H7 (cell line): ENCODE results near the gene PERP. TPM values are rescaled to one million over a fixed set of nuclear protein-coding genes. Genes with fewer than 3 reads are reported as not detected.
"Not testable (repeated sequence)": the region's sequence is repeated elsewhere in the genome, so short reads cannot be mapped to it uniquely, and the experiment has no call there.

Experiments
- DNase-seq: peaks from one replicate; pipeline ENCODE4 v3.0.0; 2012
- H3K27me3 ChIP-seq: 2 replicates; pipeline ENCODE4 v1.6.0; 2011; ENCODE audit warnings: mild to moderate bottlenecking, low read length; ENCODE audit not compliant: control insufficient read depth, insufficient read depth
- H3K36me3 ChIP-seq: replicated peaks from 2 replicates; pipeline ENCODE4 v1.5.1; 2011; ENCODE audit warnings: low read length; ENCODE audit not compliant: control insufficient read depth, insufficient read depth
- H3K4me3 ChIP-seq: 2 replicates; pipeline ENCODE4 v1.5.1; 2011; ENCODE audit warnings: low read depth, mild to moderate bottlenecking, control low read depth, low read length, moderate library complexity; ENCODE audit not compliant: insufficient read depth
- total RNA-seq: library from RNA; depleted of rRNA; stranded (reverse); fragments of >200 nt; shearing (Covaris generic); gene quantifications from 2 replicates; pipeline ENCODE4 v1.2.3, GENCODE V29; 2014

Gene PERP
- total RNA-seq, 1 experiment from 2014 or later, result 28.5 TPM

DNA sequence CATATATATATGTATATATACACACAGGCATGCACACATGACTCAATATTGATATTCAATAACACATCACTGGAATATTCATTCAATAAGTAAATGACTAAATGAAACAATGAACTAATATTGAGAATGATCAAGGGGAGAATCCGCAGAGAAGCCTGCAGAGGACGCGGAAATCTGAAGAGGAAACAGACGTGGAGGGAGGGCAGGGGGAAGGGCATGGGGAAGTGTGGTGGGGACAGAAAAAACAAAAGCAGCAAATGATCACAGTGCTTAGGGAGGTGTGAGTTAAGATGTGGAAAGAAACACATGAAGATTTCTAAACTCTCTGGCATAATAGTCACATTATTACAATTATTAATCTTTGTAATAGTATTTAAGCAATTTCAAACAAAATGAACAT, 14.5 kb downstream of the PERP start:
- DNase-seq, result no peak
- no peaks in the 10 kb centered on the region; the same call in 1 of the 2 replicates for H3K27me3 ChIP-seq
- no peaks in the 10 kb centered on the region for H3K36me3 ChIP-seq
- H3K4me3 ChIP-seq, result no peak overlapping the region

DNA sequence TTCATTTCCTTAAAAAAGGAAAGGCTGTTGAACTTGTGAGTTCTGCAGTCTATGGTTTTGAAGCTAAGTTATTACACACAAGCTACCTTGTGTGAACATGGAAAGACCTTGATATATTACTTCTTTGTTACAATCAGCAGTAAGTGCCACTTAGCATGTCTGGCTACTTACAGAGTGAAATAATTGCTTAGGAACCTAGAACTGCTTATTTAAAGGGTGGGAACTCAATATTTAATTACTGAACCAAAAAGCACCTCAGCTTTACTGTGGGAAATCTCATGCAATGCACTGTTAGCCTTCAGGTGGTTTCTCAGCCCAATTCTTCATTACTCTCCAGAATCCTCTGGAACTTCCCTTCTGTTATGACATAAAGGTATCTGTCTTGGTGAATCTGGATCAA, 17.9 kb downstream of the PERP start:
- peaks cover 2% of the 10 kb centered on the region; the same call in 1 of the 2 replicates for H3K27me3 ChIP-seq
- H3K4me3 ChIP-seq, result no peak overlapping the region
- DNase-seq, result no peak
- H3K36me3 ChIP-seq, result no peaks in the 10 kb centered on the region

DNA sequence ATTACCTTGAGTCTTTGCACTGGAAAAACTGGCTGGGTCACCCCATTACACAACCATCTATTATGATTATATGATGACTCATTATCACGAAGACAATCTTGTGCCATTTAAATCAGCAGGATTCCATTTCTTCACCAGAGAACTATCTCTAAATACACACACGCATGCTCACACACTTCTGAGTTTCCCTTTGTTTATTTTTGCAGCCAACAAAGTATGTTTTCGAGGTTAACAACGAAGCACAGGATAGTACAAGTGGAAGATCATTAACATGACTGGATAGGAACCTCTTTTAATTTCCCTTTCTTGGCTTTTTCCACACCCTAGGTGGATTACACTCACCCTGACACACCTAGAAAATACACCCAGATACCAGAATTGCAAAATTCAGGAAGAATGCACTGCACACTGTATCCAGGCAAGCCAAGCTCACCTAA, 18.9 kb downstream of the PERP start:
- H3K36me3 ChIP-seq, result no peaks in the 10 kb centered on the region
- H3K4me3 ChIP-seq, result no peak overlapping the region
- no peak for DNase-seq
- peaks cover 2% of the 10 kb centered on the region; the same call in 1 of the 2 replicates for H3K27me3 ChIP-seq

DNA sequence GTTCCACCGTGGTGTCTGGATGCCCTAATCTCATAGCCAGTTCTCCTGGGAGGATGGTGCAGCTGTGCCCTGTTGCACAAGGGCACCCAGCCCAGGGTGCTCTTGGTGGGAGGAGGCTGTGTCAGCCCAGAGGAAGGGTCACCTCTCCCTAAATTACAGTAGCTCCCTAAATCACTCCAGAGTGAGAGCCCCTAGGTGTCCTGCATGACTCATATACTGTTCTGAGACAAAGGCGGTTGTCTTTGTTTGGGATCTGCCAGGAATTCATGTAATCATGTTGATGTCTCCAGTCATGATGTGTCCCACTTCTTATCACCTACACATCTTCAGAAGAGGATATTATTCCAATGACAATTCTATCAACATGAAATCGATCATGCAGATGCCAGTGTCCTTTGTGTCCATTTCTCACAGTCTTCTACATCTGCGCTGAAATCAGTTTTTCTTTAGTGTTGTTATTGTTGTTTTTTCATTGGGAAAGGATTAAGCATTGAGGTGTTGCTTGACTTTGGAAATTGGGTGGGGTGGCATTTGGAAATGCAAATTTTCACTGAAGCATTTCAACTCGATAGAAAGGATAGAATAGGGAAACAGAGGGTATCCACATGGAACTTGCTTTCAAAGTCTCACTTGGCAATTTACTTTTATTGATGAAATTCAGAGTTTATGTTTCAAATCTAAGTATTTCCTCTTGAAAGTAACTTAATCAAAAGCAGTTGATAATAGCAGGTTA, 19.5 kb downstream of the PERP start:
- no peak for DNase-seq
- no peaks in the 10 kb centered on the region for H3K36me3 ChIP-seq
- peaks cover 2% of the 10 kb centered on the region; the same call in 1 of the 2 replicates for H3K27me3 ChIP-seq
- no peak overlapping the region for H3K4me3 ChIP-seq

DNA sequence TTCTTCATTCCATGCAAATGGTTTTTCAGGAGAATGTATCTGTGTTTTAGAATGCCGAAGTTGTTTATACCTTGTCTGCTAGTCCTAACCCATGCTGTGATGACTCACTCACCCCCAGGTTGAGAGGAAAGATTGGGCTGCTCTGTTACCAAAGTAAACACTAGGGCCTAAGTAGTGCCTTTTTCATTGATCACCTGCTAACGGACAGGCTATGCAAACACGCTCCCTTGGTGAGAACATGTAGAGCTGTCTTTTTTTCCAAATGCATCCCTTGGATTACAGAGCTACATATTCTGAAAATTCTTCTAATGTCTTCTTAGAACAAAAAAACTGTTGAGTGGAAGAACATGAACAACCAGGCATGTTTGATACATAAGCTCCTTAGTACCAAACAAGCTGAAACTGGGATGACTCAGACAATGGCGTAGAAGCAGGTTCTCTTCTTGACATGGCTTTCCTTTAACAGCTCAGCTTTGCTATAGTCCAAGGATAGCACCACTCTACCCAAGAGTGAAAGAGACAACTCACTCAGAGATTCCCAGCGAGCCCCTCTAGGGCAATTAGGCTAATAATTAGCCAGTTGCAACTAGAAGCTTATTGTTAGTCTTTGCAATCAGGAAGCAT, 20.5 kb downstream of the PERP start:
- Histone ChIP-seq H3K36me3 (no peaks in the 10 kb centered on the region), H3K4me3 (no peak overlapping the region), H3K27me3 (peaks cover 2% of the 10 kb centered on the region; the same call in 1 of the 2 replicates)
- DNase-seq, result peak; percentile 57

DNA sequence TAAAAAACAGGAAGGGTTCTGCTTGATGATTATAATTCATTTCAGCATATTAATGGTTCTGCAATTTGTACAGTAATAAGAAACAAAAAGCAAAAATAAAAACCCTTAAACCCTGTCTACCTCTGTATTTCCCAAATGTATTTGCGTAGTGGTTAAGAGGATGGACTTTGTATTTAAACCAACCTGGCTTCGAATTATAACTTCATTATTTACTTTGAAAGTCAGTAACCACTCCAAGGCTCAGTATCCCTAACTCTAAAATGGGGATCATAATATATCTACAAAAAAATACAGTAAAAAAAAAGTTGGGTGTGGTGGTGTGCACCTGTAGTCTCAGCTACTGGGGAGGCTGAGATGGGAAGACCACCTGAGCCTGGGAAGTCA, 21.4 kb downstream of the PERP start:
- DNase-seq, result no peak
- Histone ChIP-seq H3K27me3 (peaks cover 2% of the 10 kb centered on the region; the same call in 1 of the 2 replicates), H3K36me3 (no peaks in the 10 kb centered on the region), H3K4me3 (no peak overlapping the region)

DNA sequence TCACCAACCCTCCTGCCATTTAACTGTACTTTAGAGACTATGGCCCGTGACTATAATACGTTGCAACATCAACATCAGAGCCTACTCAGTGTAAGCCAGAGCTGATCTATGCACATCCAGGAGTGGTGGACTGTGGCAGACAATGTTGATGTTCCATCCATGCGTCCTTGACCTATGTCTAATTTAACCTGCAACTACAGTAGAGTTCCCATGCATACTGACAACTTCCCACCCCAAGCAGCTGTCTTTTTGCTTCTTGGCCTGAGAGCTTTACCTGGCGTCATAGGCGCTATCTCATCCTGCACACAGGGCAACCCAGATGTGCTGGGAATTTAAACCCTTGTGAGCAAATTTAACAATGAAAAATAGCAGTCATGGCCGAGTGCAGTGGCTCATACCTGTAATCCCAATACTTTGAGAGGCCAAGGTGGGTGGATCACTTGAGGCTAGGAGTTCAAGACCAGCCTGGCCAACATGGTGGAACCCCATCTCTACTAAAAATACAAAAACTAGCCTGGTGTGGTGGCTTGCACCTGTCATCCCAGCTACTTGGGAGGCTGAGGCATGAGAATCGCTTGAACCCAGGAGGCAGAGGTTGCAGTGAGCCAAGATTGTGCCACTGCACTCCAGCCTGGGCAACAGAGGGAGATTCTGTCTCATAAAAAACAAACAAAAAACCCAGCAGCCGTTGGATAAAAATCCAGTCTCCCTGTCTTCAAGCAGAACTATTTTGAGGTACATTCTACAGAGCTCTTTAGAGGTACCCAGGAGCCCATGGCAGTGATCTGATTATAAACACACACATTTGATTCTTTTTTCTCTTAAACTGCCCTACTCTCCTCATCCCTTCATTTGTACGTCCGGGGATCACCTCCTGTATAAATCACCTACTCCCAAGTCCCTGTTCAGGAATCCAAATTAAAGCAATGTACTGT, 22.0 kb downstream of the PERP start:
- Histone ChIP-seq H3K4me3 (no peak overlapping the region), H3K36me3 (no peaks in the 10 kb centered on the region), H3K27me3 (peaks cover 2% of the 10 kb centered on the region; the same call in 1 of the 2 replicates)
- no peak for DNase-seq

DNA sequence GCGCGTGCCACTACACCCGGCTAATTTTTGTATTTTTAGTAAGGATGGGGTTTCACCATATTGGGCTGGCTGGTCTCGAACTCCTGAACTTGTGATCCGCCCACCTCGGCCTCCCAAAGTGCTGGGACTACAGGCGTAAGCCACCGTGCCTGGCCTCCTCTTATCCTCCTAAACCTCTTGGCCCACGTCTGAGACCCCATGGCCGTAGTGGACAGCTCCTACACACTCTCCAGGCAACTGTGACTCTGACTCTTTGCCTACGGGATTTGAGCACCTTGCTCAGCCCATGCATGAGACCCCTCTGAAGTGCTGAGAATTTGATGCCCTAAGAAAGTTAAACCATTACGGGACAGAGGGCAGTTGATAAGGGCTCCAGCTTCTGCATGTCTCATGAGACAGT, 25.0 kb downstream of the PERP start:
- DNase-seq, result no peak
- H3K27me3 ChIP-seq, result peaks cover 2% of the 10 kb centered on the region; the same call in 1 of the 2 replicates
- H3K36me3 ChIP-seq, result no peaks in the 10 kb centered on the region
- no peak overlapping the region for H3K4me3 ChIP-seq

DNA sequence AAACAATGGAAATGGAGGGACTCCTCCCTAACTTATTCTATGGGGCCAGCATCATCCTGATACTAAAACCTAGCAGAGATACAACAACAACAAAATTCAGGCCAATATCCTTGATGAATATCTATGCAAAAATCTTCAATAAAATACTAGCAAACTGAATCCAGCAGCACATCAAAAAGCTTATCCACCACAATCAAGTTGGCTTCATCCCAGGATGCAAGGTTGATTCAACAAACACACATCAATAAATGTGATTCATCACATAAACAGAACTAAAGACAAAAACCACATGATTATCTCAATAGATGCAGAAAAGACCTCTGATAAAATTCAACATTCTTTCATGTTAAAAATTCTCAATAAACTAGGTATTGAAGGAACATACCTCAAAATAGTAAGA, 27.7 kb downstream of the PERP start:
- H3K36me3 ChIP-seq, H3K4me3 ChIP-seq, DNase-seq, H3K27me3 ChIP-seq: not testable (repeated sequence)

DNA sequence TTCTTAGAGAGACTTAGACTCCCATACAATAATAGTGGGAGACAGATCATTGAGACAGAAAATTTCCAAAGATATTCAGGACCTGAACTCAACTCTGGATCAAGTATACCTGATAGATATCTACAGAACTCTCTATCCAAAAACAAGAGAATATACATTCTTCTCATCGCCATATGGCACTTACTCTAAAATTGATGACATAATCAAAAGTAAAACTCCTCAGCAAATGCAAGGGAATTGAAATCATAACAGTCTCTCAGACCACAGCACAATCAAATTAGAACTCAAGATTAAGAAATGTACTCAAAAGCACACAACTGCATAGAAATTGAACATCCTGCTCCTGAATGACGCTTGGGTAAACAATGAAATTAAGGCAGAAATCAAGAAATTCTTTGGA, 28.7 kb downstream of the PERP start:
- Histone ChIP-seq H3K27me3 (no peaks in the 10 kb centered on the region; the same call in 1 of the 2 replicates), H3K36me3 (no peaks in the 10 kb centered on the region), H3K4me3 (no peak overlapping the region)
- DNase-seq, result no peak

DNA sequence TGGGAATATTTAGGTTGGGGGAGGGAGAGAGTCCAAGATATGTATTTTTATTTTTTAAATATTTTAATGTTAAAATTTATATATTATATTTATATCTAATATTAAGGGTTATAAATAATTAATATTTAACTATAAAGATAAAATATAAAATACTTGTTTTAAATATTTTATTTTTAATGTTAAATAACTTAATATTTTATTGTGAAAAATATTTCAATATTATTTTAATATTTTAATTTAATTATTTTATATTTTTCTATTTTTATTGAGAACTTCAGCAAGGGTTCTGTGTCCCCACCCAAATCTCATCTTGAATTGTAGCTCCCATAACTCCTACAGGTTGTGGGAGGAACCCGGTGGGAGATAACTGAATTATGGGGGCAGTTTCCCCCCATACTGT, 34.0 kb downstream of the PERP start:
- Histone ChIP-seq H3K4me3 (no peak overlapping the region), H3K27me3 (no peaks in the 10 kb centered on the region), H3K36me3 (no peaks in the 10 kb centered on the region)
- DNase-seq, result no peak

DNA sequence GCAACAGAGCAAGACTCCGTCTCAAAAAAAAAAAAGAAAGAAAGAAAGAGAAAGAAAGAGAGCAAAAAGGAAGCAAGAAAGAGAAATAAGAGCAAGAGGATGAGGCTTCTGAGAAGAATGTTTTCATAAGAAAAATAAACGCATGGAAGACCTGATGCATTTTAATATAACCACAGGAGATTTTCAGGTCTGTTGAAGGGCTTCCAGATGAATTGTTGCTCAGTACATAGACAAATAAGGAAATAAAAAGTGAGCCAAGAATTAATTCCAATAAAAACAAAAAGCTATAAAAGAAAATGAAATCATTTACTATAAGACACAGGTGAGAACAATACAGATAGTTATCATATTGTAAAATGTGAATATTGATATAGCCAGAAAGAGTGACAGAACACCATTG, 43.5 kb downstream of the PERP start:
- DNase-seq, result no peak
- no peak overlapping the region for H3K4me3 ChIP-seq
- no peaks in the 10 kb centered on the region for H3K36me3 ChIP-seq
- no peaks in the 10 kb centered on the region for H3K27me3 ChIP-seq

DNA sequence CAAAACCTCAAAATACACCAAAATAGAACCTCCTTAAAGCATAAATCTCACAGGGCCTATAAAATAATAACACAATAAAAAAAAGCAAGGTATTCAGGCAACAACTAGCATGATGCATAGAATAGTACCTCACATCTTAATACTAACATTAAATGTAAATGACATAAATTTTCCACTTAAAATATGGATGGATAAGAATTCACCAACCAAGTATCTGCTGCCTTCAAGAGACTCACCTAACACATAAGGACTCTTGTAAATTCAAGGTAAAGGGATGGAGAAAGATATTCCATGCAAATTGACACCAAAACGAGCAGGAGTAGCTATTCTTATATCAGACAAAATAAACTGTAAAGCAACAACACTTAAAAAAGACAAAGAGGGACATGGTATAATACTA, 52.2 kb downstream of the PERP start:
- no peak overlapping the region for H3K4me3 ChIP-seq
- no peaks in the 10 kb centered on the region for H3K27me3 ChIP-seq
- DNase-seq, result no peak
- H3K36me3 ChIP-seq, result no peaks in the 10 kb centered on the region

DNA sequence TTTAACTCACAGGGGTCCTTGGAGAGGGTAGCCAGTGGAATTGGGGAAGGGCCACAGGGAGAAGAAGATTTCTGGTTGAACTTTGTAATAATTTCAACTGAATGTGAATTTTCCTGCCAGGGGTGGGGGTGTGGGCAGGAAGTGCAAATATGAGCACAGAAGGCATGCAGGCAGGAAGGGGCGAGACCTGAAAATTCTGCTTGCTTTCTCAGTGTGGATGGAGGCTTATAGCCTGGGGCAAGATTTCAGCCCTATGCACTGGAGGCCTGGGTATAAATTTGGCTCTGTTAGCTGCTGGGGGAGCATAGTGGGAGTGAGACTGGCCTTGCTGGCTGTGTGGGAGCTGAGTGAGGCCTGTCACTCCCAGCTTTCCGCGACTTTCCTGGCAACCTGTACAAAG, 54.4 kb downstream of the PERP start:
- no peak for DNase-seq
- Histone ChIP-seq H3K4me3 (no peak overlapping the region), H3K36me3 (no peaks in the 10 kb centered on the region), H3K27me3 (no peaks in the 10 kb centered on the region)
